Lung (tissue), 12 donors: ENCODE results near the gene ZBTB9. TPM values are rescaled to one million over a fixed set of nuclear protein-coding genes. Genes with fewer than 3 reads are reported as not detected.

Experiments used
- ATAC-seq: fragments of 200-7000 bp; cut with Tn5 transposase; one replicate; pipeline ENCODE4 v1.9.1; 2020; ENCODE audit warnings: moderate number of reproducible peaks; ENCODE audit not compliant: insufficient read depth, low FRiP score
- DNase-seq, 3 donors: peaks; one replicate each; pipeline ENCODE4 v3.0.0-alpha.2; 2013 to 2017
- H3K27ac ChIP-seq, 2 donors: one replicate each; pipeline ENCODE4 v1.5.1; 2013; ENCODE audit warnings: mild to moderate bottlenecking in 2 of 2, moderate library complexity in 2 of 2, control low read depth in 1 of 2, inconsistent platforms in 1 of 2, low read depth in 1 of 2, low read length in 1 of 2
- H3K27me3 ChIP-seq, 3 donors: one replicate each; pipeline ENCODE4 v1.5.1; 2013; ENCODE audit warnings: low read length in 2 of 3; ENCODE audit not compliant: control insufficient read depth in 3 of 3, insufficient read depth in 3 of 3
- H3K36me3 ChIP-seq, 4 donors: one replicate each; pipeline ENCODE4 v1.5.1; 2013; ENCODE audit warnings: low read length in 4 of 4, mild to moderate bottlenecking in 1 of 4, moderate library complexity in 1 of 4; ENCODE audit not compliant: control insufficient read depth in 4 of 4, insufficient read depth in 4 of 4
- H3K4me1 ChIP-seq, 5 donors: one replicate each; pipeline ENCODE4 v1.5.1; 2013; ENCODE audit warnings: low read length in 5 of 5, mild to moderate bottlenecking in 2 of 5, moderate library complexity in 1 of 5; ENCODE audit not compliant: control insufficient read depth in 5 of 5, insufficient read depth in 5 of 5
- H3K4me3 ChIP-seq: one replicate; pipeline ENCODE4 v1.5.1; 2013; ENCODE audit warnings: mild to moderate bottlenecking, control low read depth, moderate library complexity
- H3K9ac ChIP-seq, 2 donors: one replicate each; pipeline ENCODE4 v1.5.1; 2013; ENCODE audit warnings: low read length in 2 of 2, control low read depth in 1 of 2; ENCODE audit not compliant: insufficient read depth in 1 of 2
- H3K9me3 ChIP-seq, 4 donors: one replicate each; pipeline ENCODE4 v1.5.1; 2013; ENCODE audit warnings: low read length in 3 of 4, mild to moderate bottlenecking in 1 of 4, moderate library complexity in 1 of 4; ENCODE audit not compliant: control insufficient read depth in 4 of 4, insufficient read depth in 3 of 4
- WGBS, 2 donors: extraction: QIAGEN DNeasy Blood & Tissue Kit; methylation state at CpG; one replicate each; pipeline ENCODE4 v1.1.7; 2013; 5-methylcytosine and 5-hydroxymethylcytosine counted together
- polyA plus RNA-seq, 2 donors: library from polyadenylated mRNA; stranded (reverse); fragments of 200-250 nt; gene quantifications; one replicate each; pipeline ENCODE4 v1.2.1, GENCODE V29; 2013
- total RNA-seq, 2 donors: library from RNA; depleted of rRNA in 1 of 2; stranded (reverse); fragments of >200 nt in 1 of 2; gene quantifications; one replicate each; pipeline ENCODE4 v1.2.1, GENCODE V29; 2014 to 2021
- TF ChIP-seq, protein P1 (sequence below): IDR thresholded peaks from 2 replicates; pipeline ENCODE4 v1.5.1; 2012; ENCODE audit warnings: mild to moderate bottlenecking; ENCODE audit errors: control extremely low read depth, extremely low read depth
- donor health status: control.
- donor health status: control.
- donor health status: Bipolar disorder and iron deficiency.
- donor health status: healthy.
- donor health status: DM: yes; HTN: yes; CAD: no.

Gene ZBTB9
- total and polyA plus RNA-seq, 4 donors, result 4.0 to 7.9 (median 4.5) TPM

DNA sequence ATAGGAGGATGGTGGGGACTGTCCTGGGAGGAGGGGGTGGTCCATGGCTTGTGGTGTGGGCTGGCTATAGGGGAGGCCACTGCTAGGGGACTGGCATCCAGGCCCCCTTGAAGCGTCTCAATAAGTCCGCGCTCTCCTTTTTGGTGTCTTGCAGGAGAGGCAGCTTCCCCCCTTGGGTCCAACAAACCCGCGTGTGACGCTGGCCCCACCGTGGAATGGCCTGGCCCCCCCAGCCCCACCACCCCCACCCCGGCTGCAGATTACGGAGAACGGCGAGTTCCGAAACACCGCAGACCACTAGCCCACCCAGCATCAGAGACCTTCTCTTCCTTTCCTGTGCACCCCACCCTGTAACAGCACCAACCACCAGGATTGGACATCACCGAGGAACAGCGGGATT, 2.8 kb upstream of the ZBTB9 start:
- Histone ChIP-seq H3K27ac (no peak overlapping the region), H3K4me1 (peaks cover 5 to 10% (median 6%) of the 10 kb centered on the region in 5 donors), H3K27me3 (no peaks in the 10 kb centered on the region), H3K4me3 (no peak overlapping the region), H3K36me3 (peaks cover 0 to 28% (median 13%) of the 10 kb centered on the region in 4 donors), H3K9me3 (no peaks in the 10 kb centered on the region), H3K9ac (no peak overlapping the region)
- DNase-seq, result no peak
- WGBS, 2 donors, result 93 to 96% methylated on average over 7 to 15 of the region's 15 CpGs
- ATAC-seq, result no peak
- TF ChIP-seq, protein P1, sequence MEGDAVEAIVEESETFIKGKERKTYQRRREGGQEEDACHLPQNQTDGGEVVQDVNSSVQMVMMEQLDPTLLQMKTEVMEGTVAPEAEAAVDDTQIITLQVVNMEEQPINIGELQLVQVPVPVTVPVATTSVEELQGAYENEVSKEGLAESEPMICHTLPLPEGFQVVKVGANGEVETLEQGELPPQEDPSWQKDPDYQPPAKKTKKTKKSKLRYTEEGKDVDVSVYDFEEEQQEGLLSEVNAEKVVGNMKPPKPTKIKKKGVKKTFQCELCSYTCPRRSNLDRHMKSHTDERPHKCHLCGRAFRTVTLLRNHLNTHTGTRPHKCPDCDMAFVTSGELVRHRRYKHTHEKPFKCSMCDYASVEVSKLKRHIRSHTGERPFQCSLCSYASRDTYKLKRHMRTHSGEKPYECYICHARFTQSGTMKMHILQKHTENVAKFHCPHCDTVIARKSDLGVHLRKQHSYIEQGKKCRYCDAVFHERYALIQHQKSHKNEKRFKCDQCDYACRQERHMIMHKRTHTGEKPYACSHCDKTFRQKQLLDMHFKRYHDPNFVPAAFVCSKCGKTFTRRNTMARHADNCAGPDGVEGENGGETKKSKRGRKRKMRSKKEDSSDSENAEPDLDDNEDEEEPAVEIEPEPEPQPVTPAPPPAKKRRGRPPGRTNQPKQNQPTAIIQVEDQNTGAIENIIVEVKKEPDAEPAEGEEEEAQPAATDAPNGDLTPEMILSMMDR, result no peak

DNA sequence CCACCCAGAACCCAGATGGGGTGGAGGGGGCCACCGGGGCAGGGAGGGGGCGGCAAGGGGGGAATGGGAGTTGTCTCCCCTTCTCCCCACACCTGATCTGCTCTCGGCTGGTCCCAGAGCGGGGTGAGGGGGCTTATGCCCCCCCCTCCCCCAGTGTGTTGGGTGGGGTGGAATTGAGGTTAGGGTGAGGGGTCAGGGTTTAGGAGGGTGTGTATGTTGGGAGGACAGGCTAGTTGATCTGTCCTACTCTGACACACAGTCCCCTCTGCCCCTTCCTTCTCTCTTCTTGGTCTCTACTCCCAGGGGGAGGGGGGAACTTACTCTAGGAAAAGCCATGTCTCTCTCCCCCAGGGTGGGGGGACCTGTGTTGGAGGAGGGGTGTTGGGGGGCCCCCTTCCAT, 1.9 kb upstream of the ZBTB9 start:
- TF ChIP-seq, protein P1, result no peak
- Histone ChIP-seq H3K9me3 (peaks cover 0 to 2% (median under 1%) of the 10 kb centered on the region in 4 donors), H3K4me1 (peaks cover 5 to 10% (median 6%) of the 10 kb centered on the region in 5 donors), H3K36me3 (peaks cover 0 to 33% (median 16%) of the 10 kb centered on the region in 4 donors), H3K27ac (no peak overlapping the region), H3K27me3 (no peaks in the 10 kb centered on the region), H3K4me3 (no peak overlapping the region), H3K9ac (no peak overlapping the region)
- WGBS, 2 donors, result 89 to 100% methylated on average over 1 to 4 of the region's 4 CpGs
- no peak for ATAC-seq
- no peak for DNase-seq

DNA sequence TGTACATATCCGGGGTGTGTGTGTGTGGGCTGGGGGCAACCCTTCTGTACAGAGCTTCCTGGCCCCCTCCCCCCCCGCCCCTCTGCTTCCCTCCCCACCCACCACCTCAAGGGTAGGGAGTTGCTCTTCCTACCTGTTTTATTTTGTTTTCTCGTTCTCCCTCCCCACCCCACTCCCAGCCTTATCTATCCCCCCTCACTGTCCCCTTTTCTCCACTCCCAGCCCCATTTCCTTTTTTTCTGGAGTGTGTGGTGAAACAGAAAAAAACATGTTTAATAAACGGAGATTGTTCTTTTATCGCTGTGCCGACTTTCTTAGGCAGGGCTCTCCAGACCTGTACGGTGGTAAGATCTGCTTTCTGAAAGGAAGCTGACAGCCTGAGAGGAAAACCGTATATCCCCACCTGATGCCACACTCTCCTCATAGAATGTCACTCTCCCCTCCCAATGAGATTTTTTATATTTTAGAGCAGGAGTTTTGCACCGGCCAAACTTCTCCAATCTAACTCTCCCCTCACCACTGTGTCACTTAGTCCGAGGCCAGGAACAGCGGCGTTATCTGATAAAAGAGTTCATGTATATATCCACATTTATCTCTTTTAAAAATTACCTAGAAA, 875 bp upstream of the ZBTB9 start:
- WGBS, 2 donors, result 0 to 1% methylated on average over 12 of the region's 12 CpGs
- Histone ChIP-seq H3K4me3 (peak overlapping the region; percentile 75), H3K9ac (peak overlapping the region; percentile 49 to 89), H3K4me1 (peaks cover 5 to 10% (median 6%) of the 10 kb centered on the region in 5 donors), H3K9me3 (peaks cover 0 to 2% (median under 1%) of the 10 kb centered on the region in 4 donors), H3K27ac (peak overlapping the region in 1 of 2 donors; percentile 71), H3K27me3 (no peaks in the 10 kb centered on the region), H3K36me3 (peaks cover 0 to 26% (median 12%) of the 10 kb centered on the region in 4 donors)
- TF ChIP-seq, protein P1, result no peak
- DNase-seq (peak in 1 of 3 donors; percentile 19), ATAC-seq (no peak)
